H1 (cell line): ENCODE results near the gene MYBL2. TPM values are rescaled to one million over a fixed set of nuclear protein-coding genes. Genes with fewer than 3 reads are reported as not detected.

ENCODE experiments used
- CTCF ChIA-PET: fragments of 300-600 bp; sonication (Branson Sonifier 250); formaldehyde crosslinking; loops from one replicate; lab custom pipeline; 2021; ENCODE audit not compliant: partially characterized antibody; lab: Charles Lee
- POLR2A ChIA-PET: fragments of 300-600 bp; sonication (Branson Sonifier 250); formaldehyde crosslinking; loops from one replicate; lab custom pipeline; 2021; ENCODE audit warnings: inconsistent platforms; ENCODE audit not compliant: partially characterized antibody; lab: Charles Lee
- DNase-seq, 2 experiments: peaks; one replicate each; pipeline versions ENCODE4 v3.0.0 to v3.0.0-alpha.2; 2010 to 2022; ENCODE audit warnings: low spot score in 2 of 2, low read depth in 1 of 2, mixed read lengths in 1 of 2
- FAIRE-seq: peaks from 2 replicates; lab custom pipeline; 2011; peaks lifted over from hg19 to GRCh38; lab: Jason Lieb, UNC
- H2AFZ ChIP-seq: 2 replicates; pipeline ENCODE4 v1.8.1; 2012; ENCODE audit warnings: low read length, inconsistent platforms
- H2AK5ac ChIP-seq: 2 replicates; pipeline ENCODE4 v1.6.1; 2013; ENCODE audit warnings: low read depth, low read length
- H2BK120ac ChIP-seq: replicated peaks from 2 replicates; pipeline ENCODE3; 2013; ENCODE audit warnings: low read depth, low read length, inconsistent platforms
- H2BK12ac ChIP-seq: 2 replicates; pipeline ENCODE4 v1.6.1; 2013; ENCODE audit warnings: low read depth, low read length
- H2BK15ac ChIP-seq: 2 replicates; pipeline ENCODE4 v1.6.1; 2013; ENCODE audit warnings: low read length
- H2BK20ac ChIP-seq: 2 replicates; pipeline ENCODE4 v1.6.1; 2013; ENCODE audit warnings: low read length
- H2BK5ac ChIP-seq: 2 replicates; pipeline ENCODE4 v1.6.1; 2013; ENCODE audit warnings: low read depth, low read length
- H3K14ac ChIP-seq: 2 replicates; pipeline ENCODE4 v1.6.1; 2013; ENCODE audit warnings: inconsistent platforms; ENCODE audit not compliant: insufficient read length
- H3K18ac ChIP-seq: 2 replicates; pipeline ENCODE4 v1.6.1; 2013; ENCODE audit warnings: low read length; ENCODE audit errors: extremely low read depth
- H3K23ac ChIP-seq: 2 replicates; pipeline ENCODE4 v1.6.1; 2013; ENCODE audit warnings: inconsistent platforms; ENCODE audit not compliant: insufficient read length
- H3K23me2 ChIP-seq: 2 replicates; pipeline ENCODE4 v1.6.1; 2013; ENCODE audit warnings: low read depth, low read length
- H3K27ac ChIP-seq: 2 replicates; pipeline ENCODE4 v1.6.1; 2011; ENCODE audit warnings: low read depth, low read length, inconsistent platforms
- H3K27me3 ChIP-seq, 4 experiments: replicated peaks in 1 of 4; 1 replicate in 1 of 4; 2 replicates in 3 of 4; pipeline versions ENCODE4 v1.6.1 to v1.8.1; 2011 to 2013; ENCODE audit warnings: low read length in 3 of 4, mild to moderate bottlenecking in 3 of 4, inconsistent platforms in 2 of 4, mixed read lengths in 2 of 4, moderate library complexity in 1 of 4; ENCODE audit not compliant: control insufficient read depth in 3 of 4, insufficient read depth in 3 of 4; ENCODE audit errors: extremely low read depth in 1 of 4
- H3K36me3 ChIP-seq, 4 experiments: 2 replicates each; pipeline versions ENCODE4 v1.6.1 to v1.8.1; 2011 to 2013; ENCODE audit warnings: mild to moderate bottlenecking in 4 of 4, low read length in 3 of 4, moderate library complexity in 2 of 4, control low read depth in 1 of 4, inconsistent platforms in 1 of 4; ENCODE audit not compliant: insufficient read depth in 4 of 4, control insufficient read depth in 2 of 4
- H3K4ac ChIP-seq: replicated peaks from 2 replicates; pipeline ENCODE3; 2013; ENCODE audit warnings: low read length, low read depth, mixed read lengths, inconsistent platforms; ENCODE audit not compliant: insufficient read length
- H3K4me1 ChIP-seq, 4 experiments: replicated peaks in 1 of 4; 1 replicate in 1 of 4; 2 replicates in 3 of 4; pipeline versions ENCODE4 v1.6.1 to v1.8.1; 2011 to 2013; ENCODE audit warnings: low read length in 3 of 4, inconsistent platforms in 2 of 4, mixed read lengths in 1 of 4; ENCODE audit not compliant: insufficient read depth in 4 of 4, control insufficient read depth in 3 of 4
- H3K4me2 ChIP-seq, 2 experiments: 2 replicates each; pipeline versions ENCODE4 v1.6.1 to v1.8.1; 2011 to 2013; ENCODE audit warnings: low read depth in 2 of 2, low read length in 2 of 2, control low read depth in 1 of 2, inconsistent platforms in 1 of 2, mild to moderate bottlenecking in 1 of 2; ENCODE audit not compliant: insufficient read depth in 1 of 2
- H3K4me3 ChIP-seq, 4 experiments: fragments of 200-600, 300-600 bp in 1 of 4; sonication (generic), shearing (Covaris generic), sonication (Bioruptor Twin) in 1 of 4; 2 replicates each; pipeline versions ENCODE4 v1.5.1 to v1.8.1; 2011 to 2016; ENCODE audit warnings: low read length in 4 of 4, low read depth in 3 of 4, control low read depth in 2 of 4, inconsistent platforms in 2 of 4, mild to moderate bottlenecking in 2 of 4, mixed read lengths in 1 of 4, moderate library complexity in 1 of 4; ENCODE audit not compliant: insufficient read depth in 2 of 4; ENCODE audit errors: extremely low read depth in 1 of 4
- H3K56ac ChIP-seq: replicated peaks from 2 replicates; pipeline ENCODE3; 2013; ENCODE audit warnings: low read depth, mild to moderate bottlenecking, mixed read lengths, low read length, inconsistent platforms; ENCODE audit not compliant: insufficient read length
- H3K79me1 ChIP-seq: 2 replicates; pipeline ENCODE4 v1.6.1; 2013; ENCODE audit warnings: low read depth, low read length, control low read depth
- H3K79me2 ChIP-seq, 2 experiments: 2 replicates each; pipeline versions ENCODE4 v1.6.1 to v1.8.1; 2012 to 2013; ENCODE audit warnings: low read length in 2 of 2, mild to moderate bottlenecking in 2 of 2, inconsistent platforms in 1 of 2; ENCODE audit not compliant: insufficient read depth in 2 of 2, control insufficient read depth in 1 of 2
- H3K9ac ChIP-seq, 4 experiments: replicated peaks in 1 of 4; 1 replicate in 1 of 4; 2 replicates in 3 of 4; pipeline versions ENCODE4 v1.6.1 to v1.8.1; 2011 to 2013; ENCODE audit warnings: low read depth in 3 of 4, low read length in 3 of 4, control low read depth in 2 of 4, mild to moderate bottlenecking in 2 of 4, moderate library complexity in 2 of 4, inconsistent platforms in 1 of 4; ENCODE audit errors: extremely low read depth in 1 of 4
- H3K9me3 ChIP-seq, 2 experiments: 2 replicates each; pipeline versions ENCODE4 v1.6.1 to v1.8.1; 2012 to 2013; ENCODE audit warnings: mild to moderate bottlenecking in 2 of 2, moderate library complexity in 2 of 2, control low read depth in 1 of 2, inconsistent platforms in 1 of 2, low read depth in 1 of 2, low read length in 1 of 2, mixed read lengths in 1 of 2; ENCODE audit not compliant: insufficient read depth in 2 of 2
- H4K20me1 ChIP-seq, 2 experiments: replicated peaks in 1 of 2; 2 replicates each; pipeline versions ENCODE3 to v1.8.1; 2011 to 2013; ENCODE audit warnings: inconsistent platforms in 2 of 2, low read length in 2 of 2, mild to moderate bottlenecking in 1 of 2; ENCODE audit not compliant: insufficient read depth in 2 of 2, control insufficient read depth in 1 of 2
- H4K5ac ChIP-seq: 2 replicates; pipeline ENCODE4 v1.6.1; 2013; ENCODE audit warnings: low read length, low read depth, mixed read lengths, inconsistent platforms; ENCODE audit not compliant: insufficient read length
- H4K8ac ChIP-seq: 2 replicates; pipeline ENCODE4 v1.8.0; 2013; ENCODE audit warnings: mild to moderate bottlenecking, moderate library complexity, low read length, inconsistent platforms; ENCODE audit not compliant: insufficient read depth; ENCODE audit errors: extremely low read depth
- H4K91ac ChIP-seq: replicated peaks from 2 replicates; pipeline ENCODE3; 2013; ENCODE audit warnings: low read length, mixed read lengths, inconsistent platforms; ENCODE audit not compliant: insufficient read length
- BACH1 ChIP-seq: IDR thresholded peaks from 2 replicates; pipeline ENCODE4 v1.6.1; 2012; ENCODE audit warnings: low read length, improper control_type of control experiment
- BCL11A ChIP-seq, 2 experiments: IDR thresholded peaks; one replicate each; pipeline ENCODE4 v1.6.1; 2011; ENCODE audit warnings: low read depth in 2 of 2, low read length in 2 of 2, mild to moderate bottlenecking in 2 of 2
- CEBPB ChIP-seq: IDR thresholded peaks from 2 replicates; pipeline ENCODE4 v1.6.1; 2012; ENCODE audit warnings: low read depth, low read length
- EGR1 ChIP-seq: IDR thresholded peaks from 2 replicates; pipeline ENCODE4 v1.6.1; 2011; ENCODE audit warnings: low read depth, low read length, borderline replicate concordance
- HDAC6 ChIP-seq: IDR thresholded peaks from one replicate; pipeline ENCODE4 v1.7.1; 2012; ENCODE audit warnings: low read depth, mild to moderate bottlenecking, inconsistent platforms, low read length, moderate library complexity
- SIRT6 ChIP-seq: IDR thresholded peaks from one replicate; pipeline ENCODE4 v1.7.1; 2012; ENCODE audit warnings: low read length, inconsistent platforms
- SP4 ChIP-seq: IDR thresholded peaks from 2 replicates; pipeline ENCODE4 v1.6.1; 2012; ENCODE audit warnings: low read length, inconsistent platforms
- SRF ChIP-seq: IDR thresholded peaks from 2 replicates; pipeline ENCODE4 v1.6.1; 2011; ENCODE audit warnings: mild to moderate bottlenecking, low read depth, low read length, moderate library complexity
- USF2 ChIP-seq: IDR thresholded peaks from 2 replicates; pipeline ENCODE4 v1.6.1; 2011; ENCODE audit warnings: low read length, improper control_type of control experiment
- ZNF274 ChIP-seq: IDR thresholded peaks from 2 replicates; pipeline ENCODE4 v1.7.0; 2012; ENCODE audit warnings: low read length, borderline replicate concordance; ENCODE audit errors: extremely low read depth
- WGBS, 2 experiments: shearing (Covaris generic) in 1 of 2; methylation state at CpG; one replicate each; pipeline versions ENCODE4 v1.1.6 to v1.1.7; 2013 to 2015; ENCODE audit warnings: low lambda C conversion rate in 2 of 2, mixed read lengths in 2 of 2, inconsistent platforms in 1 of 2, low coverage in 1 of 2, missing lambda C conversion rate in 1 of 2; ENCODE audit not compliant: insufficient replicate concordance in 2 of 2, insufficient coverage in 1 of 2, insufficient read length in 1 of 2; ENCODE audit errors: extremely low coverage in 1 of 2, missing lambda C conversion rate in 1 of 2; 5-methylcytosine and 5-hydroxymethylcytosine counted together
- polyA plus RNA-seq, 7 experiments: library from polyadenylated mRNA; depleted of rRNA in 3 of 7; stranded (reverse) in 5 of 7; unstranded in 2 of 7; fragments of >200 nt in 5 of 7; fragments of 200-250 nt in 2 of 7; gene quantifications; 1 replicate in 5 of 7; 2 replicates in 1 of 7; 4 replicates in 1 of 7; pipeline versions ENCODE4 v1.2.1 to v1.2.3, GENCODE V29; 2011 to 2013; ENCODE audit warnings: missing spikeins in 2 of 7, mixed read lengths in 2 of 7
- total RNA-seq: library from RNA; stranded (reverse); fragmentation: NEBNext Ultra II Directional; extraction: Animal tissue kit (Norgen Biotek cat#: 25700); gene quantifications from 2 replicates; pipeline ENCODE4 v1.2.1, GENCODE V29; 2021

Gene MYBL2
- total and polyA plus RNA-seq, 2 of the 8 experiments (the other 6 are each of a cell fraction or from before 2014, with no cell fraction given), result 75.3 to 207 TPM

- Histone ChIP-seq H3K79me1 (no peaks in the 10 kb centered on the region; the same call in 1 of the 2 replicates), H2BK12ac (no peak overlapping the region), H3K4me1 (no peaks in the 10 kb centered on the region), H3K4me2 (no peak overlapping the region), H3K4me3 (no peak overlapping the region), H3K9me3 (no peaks in the 10 kb centered on the region), H4K5ac (no peak overlapping the region), H4K91ac (no peak overlapping the region), H3K36me3 (peaks cover 25 to 58% (median 47%) of the 10 kb centered on the region in 4 experiments), H3K79me2 (no peaks in the 10 kb centered on the region; a peak in 1 of 4 replicates), H3K9ac (no peak overlapping the region), H2BK20ac (no peak overlapping the region), H4K8ac (no peak overlapping the region), H2BK120ac (no peak overlapping the region), H2AFZ (no peak overlapping the region), H3K23ac (no peak overlapping the region), H4K20me1 (peaks cover 3 to 12% of the 10 kb centered on the region in 2 experiments), H2BK15ac (no peak overlapping the region), H2AK5ac (no peak overlapping the region), H3K27me3 (no peaks in the 10 kb centered on the region), H3K56ac (no peak overlapping the region), H3K23me2 (no peaks in the 10 kb centered on the region), H2BK5ac (no peak overlapping the region), H3K14ac (no peak overlapping the region), H3K18ac (no peak overlapping the region), H3K27ac (no peak overlapping the region), H3K4ac (no peak overlapping the region)
- ChIA-PET POLR2A (no interaction called here), CTCF (interaction anchor here (2.3 kb wide), 1 partner anchor 10 kb away, joined by 13 read pairs; no protein-coding TSS in a partner anchor)
- DNase-seq, result no peak
- no peak for FAIRE-seq
- 97% methylated on average over 11 of the region's 14 CpGs; no CpG with 5 or more reads in 1 of the 2 experiments for WGBS, 2 experiments
- TF ChIP-seq EGR1 (no peak), USF2 (no peak), ZNF274 (no peak), BCL11A (IDR thresholded peaks at IDR 0.05; ENCODE audit: low read depth in 2 of 2, low read length in 2 of 2) (no peak), SP4 (no peak), BACH1 (no peak), SIRT6 (no peak), SRF (no peak), HDAC6 (no peak), CEBPB (no peak)
These were observed 35.6 kb downstream of the MYBL2 start for GRCh38 chr20:43702502-43702901.
